ENCODE measurements around the gene LYRM4.

- no peak for TF ChIP-seq CTCF (IDR thresholded peaks at IDR 0.05)
- TF ChIP-seq POLR2A (IDR thresholded peaks at IDR 0.05) = no peak
Measured at GRCh38 chr6:5217356-5217755, 43.4 kb downstream of the LYRM4 start.

All from right lobe of liver (tissue), 4 donors.